ENCODE results near the gene TRIM43. TPM values are rescaled to one million over a fixed set of nuclear protein-coding genes. Genes with fewer than 3 reads are reported as not detected.

TRIM43 gene
- total RNA-seq, 2 donors from 2014 or later: not detected

DNA sequence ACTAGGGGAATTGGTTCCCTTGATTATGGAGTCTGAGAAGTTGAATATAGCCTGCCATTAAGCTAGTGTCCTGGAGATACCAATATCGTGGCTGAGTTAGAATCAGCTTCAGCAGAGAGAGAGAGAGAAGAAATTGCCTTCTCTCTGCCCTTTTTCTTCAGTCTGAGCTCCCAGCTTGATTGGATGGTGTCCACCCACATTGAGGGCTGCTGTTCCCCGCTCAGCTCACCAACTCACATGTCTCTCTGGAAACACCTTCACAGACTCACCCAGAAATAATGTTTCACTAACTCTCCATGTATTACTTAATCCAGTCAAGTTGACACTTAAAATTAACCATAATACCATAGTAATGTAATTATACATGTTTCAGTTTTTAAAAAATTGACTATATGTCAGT lies 17.9 kb upstream of the TRIM43 start:
- no peak overlapping the region for H3K27ac Mint-ChIP-seq
- Histone ChIP-seq H3K36me3 (ENCODE audit: control insufficient read depth, insufficient read depth, low read length) (no peaks in the 10 kb centered on the region), H3K9me3 (ENCODE audit: control insufficient read depth, low read length) (peaks cover under 1% of the 10 kb centered on the region), H3K4me1 (ENCODE audit: control insufficient read depth, insufficient read depth, low read length) (no peaks in the 10 kb centered on the region), H3K27me3 (ENCODE audit: control insufficient read depth, insufficient read depth, low read length, poor library complexity, severe bottlenecking) (no peaks in the 10 kb centered on the region), H3K9ac (ENCODE audit: extremely low read depth, low read length, poor library complexity, severe bottlenecking) (no peak overlapping the region), H3K4me3 (ENCODE audit: low read length) (no peak overlapping the region), H3K27ac (ENCODE audit: low read depth, low read length) (no peak overlapping the region)
- TF ChIP-seq, protein P1, sequence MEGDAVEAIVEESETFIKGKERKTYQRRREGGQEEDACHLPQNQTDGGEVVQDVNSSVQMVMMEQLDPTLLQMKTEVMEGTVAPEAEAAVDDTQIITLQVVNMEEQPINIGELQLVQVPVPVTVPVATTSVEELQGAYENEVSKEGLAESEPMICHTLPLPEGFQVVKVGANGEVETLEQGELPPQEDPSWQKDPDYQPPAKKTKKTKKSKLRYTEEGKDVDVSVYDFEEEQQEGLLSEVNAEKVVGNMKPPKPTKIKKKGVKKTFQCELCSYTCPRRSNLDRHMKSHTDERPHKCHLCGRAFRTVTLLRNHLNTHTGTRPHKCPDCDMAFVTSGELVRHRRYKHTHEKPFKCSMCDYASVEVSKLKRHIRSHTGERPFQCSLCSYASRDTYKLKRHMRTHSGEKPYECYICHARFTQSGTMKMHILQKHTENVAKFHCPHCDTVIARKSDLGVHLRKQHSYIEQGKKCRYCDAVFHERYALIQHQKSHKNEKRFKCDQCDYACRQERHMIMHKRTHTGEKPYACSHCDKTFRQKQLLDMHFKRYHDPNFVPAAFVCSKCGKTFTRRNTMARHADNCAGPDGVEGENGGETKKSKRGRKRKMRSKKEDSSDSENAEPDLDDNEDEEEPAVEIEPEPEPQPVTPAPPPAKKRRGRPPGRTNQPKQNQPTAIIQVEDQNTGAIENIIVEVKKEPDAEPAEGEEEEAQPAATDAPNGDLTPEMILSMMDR (conservative IDR thresholded peaks at IDR 0.05): no peak
- peaks cover 5% of the 10 kb centered on the region for H3K27me3 Mint-ChIP-seq (ENCODE audit: insufficient read depth)
- H3K4me1 Mint-ChIP-seq: no peaks in the 10 kb centered on the region
- H3K9me3 Mint-ChIP-seq: no peaks in the 10 kb centered on the region
- H3K4me3 Mint-ChIP-seq: no peak overlapping the region
- no peaks in the 10 kb centered on the region for H3K36me3 Mint-ChIP-seq (ENCODE audit: low read depth)
- no peak for DNase-seq
- 75% methylated on average over 2 of the region's 2 CpGs; no CpG with 5 or more reads in 1 of the 2 experiments for whole genome bisulfite sequencing, 2 experiments (ENCODE audit: insufficient coverage in 1 of 2, insufficient read length in 1 of 2)

DNA sequence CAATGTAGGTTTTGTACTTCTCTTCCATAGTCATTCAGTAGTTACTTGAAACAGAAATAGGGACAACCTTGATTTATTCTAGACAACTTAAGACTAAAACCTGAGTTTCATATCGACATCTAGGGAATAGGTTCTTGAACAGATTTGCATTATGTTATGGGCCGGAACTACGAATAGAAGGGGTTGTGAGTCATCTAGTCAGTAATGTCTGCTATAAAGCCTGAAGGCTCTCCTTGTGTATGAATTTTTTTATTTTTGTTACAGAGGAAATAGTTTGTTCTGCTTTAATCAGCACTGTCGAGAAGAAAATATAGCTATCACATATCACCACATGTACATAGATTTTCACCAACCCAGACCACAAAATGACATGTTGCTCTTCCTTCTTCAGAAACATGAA lies 17.3 kb upstream of the TRIM43 start:
- Mint-ChIP-seq H3K36me3 (ENCODE audit: low read depth) (no peaks in the 10 kb centered on the region), H3K4me3 (no peak overlapping the region), H3K4me1 (no peaks in the 10 kb centered on the region), H3K27ac (no peak overlapping the region), H3K9me3 (no peaks in the 10 kb centered on the region), H3K27me3 (ENCODE audit: insufficient read depth) (peaks cover 3% of the 10 kb centered on the region)
- TF ChIP-seq, protein P1 (conservative IDR thresholded peaks at IDR 0.05): no peak
- Histone ChIP-seq H3K9me3 (ENCODE audit: control insufficient read depth, low read length) (peaks cover 3% of the 10 kb centered on the region), H3K27me3 (ENCODE audit: control insufficient read depth, insufficient read depth, low read length, poor library complexity, severe bottlenecking) (no peaks in the 10 kb centered on the region), H3K36me3 (ENCODE audit: control insufficient read depth, insufficient read depth, low read length) (no peaks in the 10 kb centered on the region), H3K27ac (ENCODE audit: low read depth, low read length) (no peak overlapping the region), H3K4me3 (ENCODE audit: low read length) (no peak overlapping the region), H3K9ac (ENCODE audit: extremely low read depth, low read length, poor library complexity, severe bottlenecking) (no peak overlapping the region), H3K4me1 (ENCODE audit: control insufficient read depth, insufficient read depth, low read length) (no peaks in the 10 kb centered on the region)
- DNase-seq: no peak
- 86 to 87% methylated on average over 1 to 4 of the region's 4 CpGs for WGBS, 2 experiments (ENCODE audit: insufficient coverage in 1 of 2, insufficient read length in 1 of 2)

DNA sequence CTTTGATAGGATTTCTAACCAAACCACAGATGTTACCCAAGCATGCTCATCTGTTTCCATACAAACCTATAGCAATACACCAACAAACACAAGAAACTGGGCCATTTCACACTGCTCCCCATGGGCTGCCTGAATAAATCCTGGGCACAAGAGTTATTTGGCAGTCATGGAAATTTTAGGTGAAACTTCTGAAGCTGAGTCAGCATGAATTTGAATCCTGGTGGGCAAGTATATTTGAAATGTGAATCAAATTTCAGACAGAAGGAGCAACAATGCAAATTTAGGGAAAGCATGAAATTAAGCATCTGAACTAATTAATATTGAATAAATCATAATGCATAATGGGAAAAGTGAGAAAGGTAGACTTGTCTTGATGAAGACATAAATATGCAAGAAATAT lies 15.9 kb upstream of the TRIM43 start:
- TF ChIP-seq, protein P1 (conservative IDR thresholded peaks at IDR 0.05): no peak
- DNase-seq: no peak
- Histone ChIP-seq H3K9me3 (ENCODE audit: control insufficient read depth, low read length) (peaks cover 3% of the 10 kb centered on the region), H3K27ac (ENCODE audit: low read depth, low read length) (no peak overlapping the region), H3K27me3 (ENCODE audit: control insufficient read depth, insufficient read depth, low read length, poor library complexity, severe bottlenecking) (no peaks in the 10 kb centered on the region), H3K9ac (ENCODE audit: extremely low read depth, low read length, poor library complexity, severe bottlenecking) (no peak overlapping the region), H3K36me3 (ENCODE audit: control insufficient read depth, insufficient read depth, low read length) (no peaks in the 10 kb centered on the region), H3K4me3 (ENCODE audit: low read length) (no peak overlapping the region), H3K4me1 (ENCODE audit: control insufficient read depth, insufficient read depth, low read length) (no peaks in the 10 kb centered on the region)
- H3K27ac Mint-ChIP-seq: no peak overlapping the region
- no peaks in the 10 kb centered on the region for H3K36me3 Mint-ChIP-seq (ENCODE audit: low read depth)
- no peaks in the 10 kb centered on the region for H3K9me3 Mint-ChIP-seq
- no peaks in the 10 kb centered on the region for H3K4me1 Mint-ChIP-seq
- H3K27me3 Mint-ChIP-seq (ENCODE audit: insufficient read depth): peaks cover 2% of the 10 kb centered on the region
- H3K4me3 Mint-ChIP-seq: no peak overlapping the region
